Activated CD8-positive, alpha-beta memory T cell treated with anti-CD3 and anti-CD28 coated beads, Interleukin-2, amount 50 U/mL, for 48 hours (primary cell): Measurements from ENCODE around the gene SMIM23.

ENCODE experiments used
- DNase-seq: peaks from one replicate; pipeline ENCODE4 v3.0.0-alpha.2; 2020

The SMIM23 gene

GRCh38 chr5:171821286-171821685 is 35.7 kb downstream of the SMIM23 start:
- no peak for DNase-seq

- no peak for DNase-seq
These were observed 37.7 kb downstream of the SMIM23 start for GRCh38 chr5:171823269-171823668.

GRCh38 chr5:171825051-171825450 is 39.4 kb downstream of the SMIM23 start:
- DNase-seq, result no peak

- no peak for DNase-seq
These were observed 40.5 kb downstream of the SMIM23 start for GRCh38 chr5:171826132-171826531.

GRCh38 chr5:171827162-171827561 is 41.5 kb downstream of the SMIM23 start:
- DNase-seq, result no peak

- no peak for DNase-seq
These were observed 45.1 kb downstream of the SMIM23 start for GRCh38 chr5:171830686-171831085.

- DNase-seq, result no peak
These were observed 47.2 kb downstream of the SMIM23 start for GRCh38 chr5:171832775-171833174.

GRCh38 chr5:171834461-171834860 is 48.8 kb downstream of the SMIM23 start:
- no peak for DNase-seq

- DNase-seq, result no peak
These were observed 49.4 kb downstream of the SMIM23 start for GRCh38 chr5:171835066-171835465.

- no peak for DNase-seq
These were observed 51.9 kb downstream of the SMIM23 start for GRCh38 chr5:171837522-171837921.

GRCh38 chr5:171838066-171838465 is 52.4 kb downstream of the SMIM23 start:
- DNase-seq, result no peak

GRCh38 chr5:171839112-171839511 is 53.5 kb downstream of the SMIM23 start:
- DNase-seq, result no peak

- DNase-seq, result no peak
These were observed 54.4 kb downstream of the SMIM23 start for GRCh38 chr5:171840066-171840465.
